MM.1S (cell line): ENCODE measurements around the gene IL1RAP.

ENCODE experiments used
- CTCF ChIP-seq: fragments of 300-600 bp; sonication (generic); IDR thresholded peaks from 2 replicates; pipeline ENCODE4 v1.5.1; 2016; ENCODE audit warnings: antibody characterized with exemption, low read length, mixed read lengths
- EZH2 ChIP-seq: fragments of 300-600 bp; sonication (generic); optimal IDR thresholded peaks from 2 replicates; pipeline ENCODE3; 2017; ENCODE audit warnings: low read depth, mild to moderate bottlenecking, antibody characterized with exemption, low read length, mixed read lengths
- EZH2phosphoT487 ChIP-seq: fragments of 300-600 bp; sonication (generic); IDR thresholded peaks from 2 replicates; pipeline ENCODE4 v1.6.1; 2018; ENCODE audit warnings: antibody characterized with exemption, low read length

- TF ChIP-seq CTCF (peak; percentile 55), EZH2 (no peak), EZH2phosphoT487 (no peak)
These were observed 187.2 kb downstream of the IL1RAP start for GRCh38 chr3:190701096-190701532.
